Measurements from ENCODE around the gene PAPPA2.

PAPPA2 gene

DNA sequence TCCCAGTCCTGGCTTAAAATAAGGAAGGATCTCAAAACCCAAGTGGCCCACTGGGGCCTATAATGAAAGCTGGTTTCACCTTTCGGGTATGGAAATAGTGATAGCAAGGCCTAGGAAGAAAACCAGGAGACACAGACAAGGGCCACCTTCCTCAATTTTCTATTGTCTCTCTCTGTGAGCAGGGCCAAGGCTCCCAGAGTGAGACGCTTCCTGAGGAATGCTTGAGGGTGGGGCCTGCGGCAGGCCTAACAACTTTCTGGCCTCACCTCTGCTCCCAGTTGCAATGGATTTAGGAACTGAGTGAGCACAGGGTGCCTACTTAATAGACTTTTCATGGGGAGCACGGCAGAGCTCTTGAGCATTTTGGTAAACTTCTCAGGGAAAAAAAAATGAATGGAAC, 400.6 kb downstream of the PAPPA2 start:
- H3K27me3 Mint-ChIP-seq (ENCODE audit: low read depth) = no peaks in the 10 kb centered on the region
- H3K9me3 Mint-ChIP-seq = no peaks in the 10 kb centered on the region

DNA sequence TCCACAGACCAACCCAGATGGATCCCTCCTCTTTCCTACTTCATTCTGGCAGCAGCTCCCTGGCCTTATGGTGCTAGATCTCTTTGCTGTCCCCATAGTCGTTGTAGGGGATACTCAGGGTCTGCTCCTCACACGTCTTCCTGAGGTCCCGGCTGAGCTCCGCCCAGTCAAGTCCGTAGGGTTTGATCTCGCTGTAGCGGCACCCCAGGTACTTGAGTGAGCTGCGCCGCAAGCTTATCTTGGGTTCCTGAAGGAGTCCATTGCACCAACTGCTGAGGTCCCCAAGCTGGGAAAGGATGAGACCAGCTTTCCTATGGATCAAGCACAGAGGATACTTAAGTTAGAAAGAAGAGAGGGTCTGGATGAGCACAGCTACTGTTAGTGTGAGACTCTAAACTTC, 401.2 kb downstream of the PAPPA2 start:
- Mint-ChIP-seq H3K4me3 (no peak overlapping the region), H3K36me3 (ENCODE audit: low read depth) (no peaks in the 10 kb centered on the region), H3K27ac (no peak overlapping the region), H3K4me1 (ENCODE audit: low read depth) (no peaks in the 10 kb centered on the region), H3K9me3 (no peaks in the 10 kb centered on the region), H3K27me3 (ENCODE audit: low read depth) (no peaks in the 10 kb centered on the region)
- no peak for DNase-seq (ENCODE audit: low spot score)

More for the DNA sequence above, 400.6 kb downstream of the PAPPA2 start:
- Mint-ChIP-seq H3K27ac (no peak overlapping the region), H3K4me3 (no peak overlapping the region), H3K4me1 (ENCODE audit: low read depth) (no peaks in the 10 kb centered on the region), H3K36me3 (ENCODE audit: low read depth) (no peaks in the 10 kb centered on the region)
- DNase-seq (ENCODE audit: low spot score) = no peak

DNA sequence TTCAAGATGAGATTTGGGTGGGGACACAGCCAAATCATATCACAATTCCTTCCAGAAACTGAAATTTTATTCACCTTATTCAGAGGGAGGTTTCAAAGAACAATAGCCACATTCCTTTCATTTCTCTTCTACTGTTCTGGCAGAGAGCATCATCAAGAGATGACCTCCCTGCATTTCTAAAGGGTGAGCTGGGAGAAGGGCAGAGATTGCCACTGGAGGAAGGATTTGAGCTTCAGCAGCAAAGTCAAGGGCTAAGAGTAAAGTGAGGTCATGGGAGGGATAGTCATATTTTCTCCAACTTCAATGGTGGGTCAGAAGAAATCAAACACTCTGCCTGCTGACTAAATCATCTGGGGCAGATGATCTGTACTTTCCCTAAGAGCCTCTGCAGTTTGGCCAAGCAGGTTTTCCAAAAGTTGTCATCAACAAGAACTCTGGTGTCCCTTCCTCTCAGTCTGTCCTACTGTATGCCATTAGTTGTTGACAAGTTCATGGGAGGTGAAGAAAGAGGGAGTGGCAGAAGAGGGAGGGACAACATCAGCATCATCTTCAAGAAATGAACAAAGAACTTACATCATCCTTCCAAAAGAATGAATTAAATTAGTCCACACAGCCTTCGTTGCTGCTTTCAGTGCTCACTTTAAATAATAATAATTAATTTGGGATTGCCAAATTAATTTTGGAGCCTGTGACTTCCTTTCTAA, 403.2 kb downstream of the PAPPA2 start:
- H3K36me3 Mint-ChIP-seq (ENCODE audit: low read depth) = no peaks in the 10 kb centered on the region
- H3K27ac Mint-ChIP-seq = no peak overlapping the region
- no peaks in the 10 kb centered on the region for H3K27me3 Mint-ChIP-seq (ENCODE audit: low read depth)
- no peak for DNase-seq (ENCODE audit: low spot score)
- H3K4me3 Mint-ChIP-seq = no peak overlapping the region
- no peaks in the 10 kb centered on the region for H3K4me1 Mint-ChIP-seq (ENCODE audit: low read depth)
- no peaks in the 10 kb centered on the region for H3K9me3 Mint-ChIP-seq

DNA sequence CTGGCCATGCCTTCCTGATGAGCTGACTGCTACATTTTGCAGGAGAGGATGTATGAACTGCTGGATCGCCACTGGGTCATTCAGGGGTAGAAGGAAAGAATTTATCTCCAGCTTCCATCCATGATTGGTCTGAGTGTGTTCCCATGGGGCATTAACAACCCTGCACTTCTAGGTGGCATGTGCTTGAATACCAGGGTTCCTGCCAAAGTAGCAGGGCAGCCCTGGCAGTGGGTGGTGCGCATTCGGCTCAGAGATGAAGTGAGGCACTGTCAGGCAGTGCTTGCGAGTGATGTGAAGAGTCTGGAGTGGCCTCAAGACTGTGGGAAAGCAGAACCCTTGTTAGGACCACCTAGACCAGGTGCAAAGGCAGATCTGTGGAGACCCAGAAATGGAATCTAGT, 406.6 kb downstream of the PAPPA2 start:
- H3K4me3 Mint-ChIP-seq = no peak overlapping the region
- no peaks in the 10 kb centered on the region for H3K9me3 Mint-ChIP-seq
- H3K27ac Mint-ChIP-seq = no peak overlapping the region
- no peaks in the 10 kb centered on the region for H3K27me3 Mint-ChIP-seq (ENCODE audit: low read depth)
- no peak for DNase-seq (ENCODE audit: low spot score)
- no peaks in the 10 kb centered on the region for H3K4me1 Mint-ChIP-seq (ENCODE audit: low read depth)
- no peaks in the 10 kb centered on the region for H3K36me3 Mint-ChIP-seq (ENCODE audit: low read depth)

DNA sequence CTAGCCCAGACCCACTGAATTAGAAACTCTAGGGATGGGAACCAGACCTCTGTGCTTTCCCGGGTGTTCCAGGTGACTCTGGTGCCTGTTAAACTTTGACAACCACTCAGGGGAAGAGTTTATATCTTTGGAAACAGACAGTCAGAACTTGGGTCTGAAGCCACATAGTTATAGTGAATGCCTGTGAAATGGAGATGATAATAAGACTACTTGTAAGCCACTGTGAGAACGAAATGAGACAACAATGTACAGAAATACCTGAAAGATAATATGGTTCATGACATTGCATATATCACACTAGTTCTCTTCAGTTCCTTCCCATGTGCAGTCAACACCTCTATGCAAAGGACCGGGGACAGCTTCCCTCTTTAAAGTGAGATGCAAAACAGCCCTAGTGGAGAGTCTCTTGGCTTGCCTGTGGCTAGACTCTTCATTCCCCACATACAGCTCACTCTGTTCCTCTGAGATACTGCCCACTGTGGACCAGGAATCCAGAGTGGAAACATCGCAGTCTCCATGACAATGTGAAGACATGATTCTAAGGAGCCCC, 414.1 kb downstream of the PAPPA2 start:
- Mint-ChIP-seq H3K27ac (no peak overlapping the region), H3K4me3 (no peak overlapping the region), H3K27me3 (ENCODE audit: low read depth) (no peaks in the 10 kb centered on the region), H3K9me3 (no peaks in the 10 kb centered on the region), H3K36me3 (ENCODE audit: low read depth) (no peaks in the 10 kb centered on the region), H3K4me1 (ENCODE audit: low read depth) (no peaks in the 10 kb centered on the region)
- DNase-seq (ENCODE audit: low spot score) = no peak

DNA sequence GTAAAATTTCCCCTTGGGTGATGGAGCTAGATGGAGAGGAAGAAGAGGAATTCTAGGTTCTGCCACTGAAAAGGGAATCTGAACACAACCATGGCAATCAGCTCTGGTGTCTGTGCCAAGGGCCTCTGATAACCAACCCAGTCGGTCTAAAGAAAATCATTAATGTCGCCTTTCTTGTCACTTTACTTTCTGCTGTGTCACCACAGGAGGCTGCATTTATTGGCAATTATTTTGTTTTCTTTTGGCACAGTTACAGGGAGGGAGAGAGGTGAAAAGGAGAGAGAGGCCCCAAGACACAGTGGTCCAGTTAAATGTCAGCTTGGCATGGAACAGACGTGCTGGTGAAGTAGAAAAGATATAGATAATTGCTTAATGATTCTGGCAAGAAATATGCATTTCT, 414.6 kb downstream of the PAPPA2 start:
- no peaks in the 10 kb centered on the region for H3K36me3 Mint-ChIP-seq (ENCODE audit: low read depth)
- no peak overlapping the region for H3K4me3 Mint-ChIP-seq
- no peaks in the 10 kb centered on the region for H3K27me3 Mint-ChIP-seq (ENCODE audit: low read depth)
- no peaks in the 10 kb centered on the region for H3K4me1 Mint-ChIP-seq (ENCODE audit: low read depth)
- no peak overlapping the region for H3K27ac Mint-ChIP-seq
- no peaks in the 10 kb centered on the region for H3K9me3 Mint-ChIP-seq
- DNase-seq (ENCODE audit: low spot score) = no peak

DNA sequence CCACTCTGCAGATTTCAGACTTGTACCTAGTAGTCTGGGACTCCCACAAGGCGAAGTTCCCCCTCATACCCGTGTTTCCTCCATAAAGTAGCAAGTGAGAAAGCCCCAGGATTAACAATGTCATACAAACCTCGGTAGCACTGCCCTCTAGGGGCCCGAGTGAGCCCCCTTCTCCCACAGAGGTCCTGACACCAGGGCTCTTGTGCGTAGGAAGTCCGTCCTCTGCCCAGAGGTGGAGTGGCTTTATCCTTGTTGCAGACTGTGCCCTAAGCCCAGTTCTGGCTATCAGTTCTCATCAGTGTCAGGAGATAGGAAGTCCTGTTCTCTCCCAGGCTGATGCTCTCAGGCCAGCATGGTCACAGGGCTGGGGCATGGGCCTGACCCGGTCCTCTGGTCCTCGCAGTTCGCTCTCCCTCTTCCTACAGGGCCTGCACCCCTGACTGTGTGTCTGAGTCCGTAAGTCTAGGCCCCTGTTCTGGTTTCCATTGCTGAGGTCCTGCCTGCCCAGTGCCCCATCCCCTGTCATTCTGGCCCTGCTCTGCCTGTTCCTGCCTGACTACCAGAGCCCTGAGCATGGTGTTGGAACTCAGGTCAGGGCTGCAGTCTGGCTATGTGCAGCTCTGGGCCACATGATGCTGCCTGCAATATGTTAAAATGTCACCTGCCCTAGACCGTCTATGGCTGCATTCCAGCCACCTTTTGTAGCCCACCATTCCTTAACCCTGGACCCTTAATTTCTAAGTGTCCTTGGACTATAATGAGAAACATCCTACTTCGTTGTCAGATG, 416.0 kb downstream of the PAPPA2 start:
- Mint-ChIP-seq H3K27ac (no peak overlapping the region), H3K4me1 (ENCODE audit: low read depth) (no peaks in the 10 kb centered on the region), H3K36me3 (ENCODE audit: low read depth) (no peaks in the 10 kb centered on the region), H3K4me3 (no peak overlapping the region), H3K9me3 (no peaks in the 10 kb centered on the region), H3K27me3 (ENCODE audit: low read depth) (no peaks in the 10 kb centered on the region)
- no peak for DNase-seq (ENCODE audit: low spot score)

DNA sequence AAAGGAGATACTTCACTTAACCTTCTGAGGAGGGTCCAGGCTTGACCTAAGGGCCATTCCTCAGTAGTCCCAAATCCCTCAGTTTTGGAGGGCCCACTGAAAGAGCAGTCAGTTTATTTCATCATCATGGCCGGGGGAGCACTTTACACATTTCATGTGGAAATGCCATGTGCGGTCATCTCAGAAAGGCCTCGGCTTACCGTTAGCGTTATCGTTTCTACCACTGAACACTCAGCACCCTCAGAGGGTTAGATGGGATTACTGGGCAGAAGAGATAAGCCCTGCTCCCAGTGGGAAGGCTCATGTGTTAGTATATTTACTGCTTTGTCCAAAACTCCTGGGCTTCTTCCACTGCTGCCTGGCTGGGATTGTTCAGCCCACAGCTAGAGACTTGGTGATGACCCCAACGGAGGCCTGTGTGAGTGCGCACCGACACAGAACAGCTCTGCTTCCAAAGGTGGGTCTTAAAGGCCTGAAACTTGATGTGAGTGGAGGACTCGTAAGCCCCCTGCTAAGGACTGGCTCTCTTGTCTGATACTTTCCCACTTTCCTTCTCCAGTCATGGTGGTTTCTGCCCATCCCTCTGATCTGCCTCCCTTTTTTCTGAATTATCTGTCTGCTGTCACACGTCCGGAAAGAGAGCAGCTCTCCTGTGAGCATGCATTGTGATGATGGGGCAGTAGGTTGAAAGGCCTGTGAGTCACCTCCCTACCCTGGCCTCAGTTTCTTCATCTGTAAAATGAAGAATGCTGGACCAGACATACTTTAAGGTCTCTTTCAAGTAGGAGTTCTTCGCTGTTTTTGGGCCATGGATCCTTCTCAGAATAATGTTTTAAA, 417.0 kb downstream of the PAPPA2 start:
- no peak for DNase-seq (ENCODE audit: low spot score)
- no peak overlapping the region for H3K27ac Mint-ChIP-seq
- no peaks in the 10 kb centered on the region for H3K27me3 Mint-ChIP-seq (ENCODE audit: low read depth)
- no peaks in the 10 kb centered on the region for H3K4me1 Mint-ChIP-seq (ENCODE audit: low read depth)
- H3K9me3 Mint-ChIP-seq = no peaks in the 10 kb centered on the region
- no peak overlapping the region for H3K4me3 Mint-ChIP-seq
- no peaks in the 10 kb centered on the region for H3K36me3 Mint-ChIP-seq (ENCODE audit: low read depth)

DNA sequence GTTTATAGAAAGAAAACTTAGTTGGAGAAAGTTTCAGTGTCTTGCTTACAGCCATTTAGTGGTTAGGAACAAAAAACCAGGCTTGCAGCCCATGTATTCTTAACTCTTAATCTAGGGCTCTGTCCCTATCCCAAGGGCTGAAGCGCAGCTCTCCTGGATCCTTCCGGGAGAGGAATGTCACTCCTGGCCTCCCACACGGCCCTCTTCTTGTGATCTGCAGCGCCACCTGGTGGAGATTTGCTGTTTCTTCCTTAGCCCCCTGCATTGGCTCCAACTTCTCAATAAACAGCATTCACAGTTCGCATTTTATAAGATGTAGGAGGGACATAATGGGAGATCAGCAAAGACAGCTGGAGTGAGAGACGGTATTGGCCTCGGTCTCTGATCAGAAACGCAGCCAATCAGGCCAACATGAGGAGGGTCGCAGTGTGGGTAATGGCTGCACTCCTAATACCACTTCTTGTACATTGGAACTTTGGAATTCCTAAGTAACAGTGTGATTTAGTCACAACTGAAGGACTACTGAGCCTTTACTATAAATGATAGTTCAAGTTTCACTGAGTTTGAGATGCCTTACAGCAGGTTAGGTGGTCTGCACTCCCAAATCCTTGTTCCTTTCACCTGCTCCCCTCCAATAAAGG, 418.1 kb downstream of the PAPPA2 start:
- Mint-ChIP-seq H3K27ac (no peak overlapping the region), H3K4me3 (no peak overlapping the region), H3K36me3 (ENCODE audit: low read depth) (no peaks in the 10 kb centered on the region), H3K27me3 (ENCODE audit: low read depth) (no peaks in the 10 kb centered on the region), H3K4me1 (ENCODE audit: low read depth) (no peaks in the 10 kb centered on the region), H3K9me3 (no peaks in the 10 kb centered on the region)
- no peak for DNase-seq (ENCODE audit: low spot score)

DNA sequence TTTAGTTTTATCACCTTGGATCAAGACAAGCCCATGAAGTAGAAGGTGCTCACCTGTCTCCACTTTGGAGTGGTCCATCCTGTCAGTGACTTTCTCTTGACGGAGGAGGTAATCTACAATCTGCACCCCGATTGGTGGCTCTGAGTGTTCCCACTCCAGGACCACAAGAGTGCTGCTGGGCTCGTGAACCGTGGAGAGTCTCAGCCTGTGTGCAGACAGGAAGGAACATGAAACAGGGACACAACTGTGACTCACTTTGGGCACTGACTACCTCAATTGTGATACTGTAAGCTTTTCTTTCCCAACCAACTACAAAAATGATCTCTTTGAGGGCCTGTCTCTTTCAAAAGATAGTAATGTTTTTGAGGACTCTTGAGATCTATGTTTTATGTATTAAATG, 421.3 kb downstream of the PAPPA2 start:
- H3K36me3 Mint-ChIP-seq (ENCODE audit: low read depth) = no peaks in the 10 kb centered on the region
- H3K27me3 Mint-ChIP-seq (ENCODE audit: low read depth) = no peaks in the 10 kb centered on the region
- no peaks in the 10 kb centered on the region for H3K4me1 Mint-ChIP-seq (ENCODE audit: low read depth)
- no peak overlapping the region for H3K4me3 Mint-ChIP-seq
- DNase-seq (ENCODE audit: low spot score) = no peak
- no peaks in the 10 kb centered on the region for H3K9me3 Mint-ChIP-seq
- no peak overlapping the region for H3K27ac Mint-ChIP-seq

DNA sequence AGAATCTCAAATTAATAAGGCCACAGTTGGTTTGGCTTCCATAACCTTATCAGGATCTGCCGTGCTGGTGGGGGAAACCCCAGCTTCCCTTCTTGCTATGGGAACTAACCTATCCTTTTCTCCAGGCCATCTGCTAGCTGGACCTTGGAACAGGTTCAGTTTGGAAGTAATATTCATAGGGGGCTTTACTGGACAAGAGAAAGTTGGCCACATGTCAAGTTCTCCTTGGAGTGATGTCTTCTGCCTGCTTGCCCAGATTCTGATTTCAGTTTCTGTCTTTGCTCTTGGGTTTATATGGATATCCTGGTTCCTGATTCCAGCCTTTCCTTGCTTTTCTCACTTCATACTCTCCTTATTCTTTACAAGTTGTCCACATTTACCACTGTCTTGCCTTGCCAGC, 421.9 kb downstream of the PAPPA2 start:
- H3K4me1 Mint-ChIP-seq (ENCODE audit: low read depth) = no peaks in the 10 kb centered on the region
- no peak overlapping the region for H3K27ac Mint-ChIP-seq
- H3K4me3 Mint-ChIP-seq = no peak overlapping the region
- no peak for DNase-seq (ENCODE audit: low spot score)
- no peaks in the 10 kb centered on the region for H3K27me3 Mint-ChIP-seq (ENCODE audit: low read depth)
- H3K9me3 Mint-ChIP-seq = no peaks in the 10 kb centered on the region
- H3K36me3 Mint-ChIP-seq (ENCODE audit: low read depth) = no peaks in the 10 kb centered on the region

DNA sequence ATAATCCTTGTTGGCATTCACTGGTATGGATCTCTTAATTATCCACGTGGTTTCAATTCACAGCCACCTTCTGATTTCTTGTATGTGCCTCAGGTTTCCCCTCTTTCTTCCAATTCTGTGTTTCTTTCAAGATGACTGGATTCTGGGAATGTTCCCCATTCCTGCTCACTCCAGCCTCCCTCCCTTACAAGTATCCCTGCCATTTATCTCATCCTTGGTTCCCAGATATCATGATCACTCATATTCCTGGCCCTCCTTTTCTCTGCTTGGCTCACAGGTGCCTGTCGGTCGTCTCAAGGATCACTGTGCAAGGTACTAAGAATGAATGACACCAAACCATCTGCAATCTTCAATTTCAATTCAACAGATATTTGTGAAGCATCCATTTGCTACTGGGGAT, 422.4 kb downstream of the PAPPA2 start:
- H3K9me3 Mint-ChIP-seq = no peaks in the 10 kb centered on the region
- H3K4me3 Mint-ChIP-seq = no peak overlapping the region
- H3K4me1 Mint-ChIP-seq (ENCODE audit: low read depth) = no peaks in the 10 kb centered on the region
- no peak overlapping the region for H3K27ac Mint-ChIP-seq
- DNase-seq (ENCODE audit: low spot score) = no peak
- H3K27me3 Mint-ChIP-seq (ENCODE audit: low read depth) = no peaks in the 10 kb centered on the region
- H3K36me3 Mint-ChIP-seq (ENCODE audit: low read depth) = no peaks in the 10 kb centered on the region

DNA sequence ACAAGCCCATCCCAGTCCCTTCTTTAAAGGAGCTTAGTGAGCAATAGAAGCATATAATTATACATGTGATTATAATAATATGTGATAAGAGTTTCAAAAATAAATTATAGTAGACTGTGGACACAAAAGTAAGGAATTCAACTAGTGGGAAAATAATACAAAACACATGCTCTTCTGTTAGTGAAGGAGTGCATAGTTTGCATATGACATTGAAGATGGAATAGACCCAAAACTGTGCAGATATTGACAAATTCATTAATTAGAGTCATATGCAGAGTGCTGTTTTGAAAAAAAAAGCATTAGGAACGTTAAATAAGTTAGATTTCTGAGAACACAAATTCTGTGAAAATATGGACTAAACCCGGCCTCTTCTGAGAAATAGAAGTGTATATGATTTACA, 422.8 kb downstream of the PAPPA2 start:
- no peak for DNase-seq (ENCODE audit: low spot score)
- no peaks in the 10 kb centered on the region for H3K36me3 Mint-ChIP-seq (ENCODE audit: low read depth)

More for the DNA sequence above, 422.8 kb downstream of the PAPPA2 start:
- Mint-ChIP-seq H3K27me3 (ENCODE audit: low read depth) (no peaks in the 10 kb centered on the region), H3K4me1 (ENCODE audit: low read depth) (no peaks in the 10 kb centered on the region), H3K9me3 (no peaks in the 10 kb centered on the region), H3K4me3 (no peak overlapping the region), H3K27ac (no peak overlapping the region)
